Trophoblast cell (in vitro differentiated cells and primary cell): ENCODE measurements around the gene FAM149B1.

Source experiments
- DNase-seq, 2 donors: peaks; one replicate each; pipeline ENCODE4 v3.0.0-alpha.2; 2016
- H2AFZ ChIP-seq: 2 replicates; pipeline ENCODE4 v1.6.1; 2013; ENCODE audit warnings: low read length, moderate library complexity, mild to moderate bottlenecking; ENCODE audit not compliant: insufficient read depth, poor library complexity
- H2AK5ac ChIP-seq: 2 replicates; pipeline ENCODE4 v1.6.1; 2013; ENCODE audit warnings: mild to moderate bottlenecking, low read length
- H2BK120ac ChIP-seq: 2 replicates; pipeline ENCODE4 v1.6.1; 2013; ENCODE audit warnings: low read length, mild to moderate bottlenecking, moderate library complexity; ENCODE audit not compliant: insufficient read depth, poor library complexity
- H2BK12ac ChIP-seq: 2 replicates; pipeline ENCODE4 v1.6.1; 2013; ENCODE audit warnings: mild to moderate bottlenecking, low read length, moderate library complexity
- H2BK5ac ChIP-seq: 2 replicates; pipeline ENCODE4 v1.6.1; 2013; ENCODE audit warnings: low read length, low read depth, moderate library complexity, mild to moderate bottlenecking; ENCODE audit not compliant: poor library complexity
- H3K14ac ChIP-seq: 2 replicates; pipeline ENCODE4 v1.6.1; 2013; ENCODE audit warnings: mild to moderate bottlenecking, low read length
- H3K18ac ChIP-seq: 2 replicates; pipeline ENCODE4 v1.6.1; 2013; ENCODE audit warnings: mild to moderate bottlenecking, low read length
- H3K23ac ChIP-seq: 2 replicates; pipeline ENCODE4 v1.6.1; 2013; ENCODE audit warnings: low read length
- H3K27ac ChIP-seq: 2 replicates; pipeline ENCODE4 v1.5.1; 2013; ENCODE audit warnings: low read depth, mild to moderate bottlenecking, inconsistent platforms, low read length, moderate library complexity
- H3K27me3 ChIP-seq: 2 replicates; pipeline ENCODE4 v1.6.1; 2013; ENCODE audit warnings: inconsistent platforms, mild to moderate bottlenecking, low read length, moderate library complexity; ENCODE audit not compliant: insufficient read depth
- H3K36me3 ChIP-seq, 2 experiments: 1 replicate in 1 of 2; 2 replicates in 1 of 2; pipeline ENCODE4 v1.6.1; 2013; ENCODE audit warnings: low read length in 2 of 2, mild to moderate bottlenecking in 2 of 2, moderate library complexity in 1 of 2; ENCODE audit not compliant: insufficient read depth in 2 of 2, control insufficient read depth in 1 of 2
- H3K4ac ChIP-seq: 2 replicates; pipeline ENCODE4 v1.6.1; 2013; ENCODE audit warnings: low read depth, mild to moderate bottlenecking, low read length, moderate library complexity
- H3K4me1 ChIP-seq, 2 experiments: 1 replicate in 1 of 2; 2 replicates in 1 of 2; pipeline ENCODE4 v1.6.1; 2013; ENCODE audit warnings: low read length in 2 of 2, mild to moderate bottlenecking in 2 of 2, moderate library complexity in 1 of 2; ENCODE audit not compliant: insufficient read depth in 2 of 2, control insufficient read depth in 1 of 2
- H3K4me2 ChIP-seq: 2 replicates; pipeline ENCODE4 v1.6.1; 2013; ENCODE audit warnings: inconsistent platforms, mild to moderate bottlenecking, low read length, moderate library complexity
- H3K4me3 ChIP-seq: 2 replicates; pipeline ENCODE4 v1.5.1; 2013; ENCODE audit warnings: mild to moderate bottlenecking, low read depth, low read length, inconsistent platforms
- H3K79me1 ChIP-seq: one replicate; pipeline ENCODE4 v1.6.1; 2013; ENCODE audit warnings: low read length
- H3K79me2 ChIP-seq: 2 replicates; pipeline ENCODE4 v1.6.1; 2013; ENCODE audit warnings: low read length, mild to moderate bottlenecking; ENCODE audit not compliant: control insufficient read depth, insufficient read depth, poor library complexity
- H3K9ac ChIP-seq: 2 replicates; pipeline ENCODE4 v1.6.1; 2013; ENCODE audit warnings: mild to moderate bottlenecking, low read length
- H3K9me3 ChIP-seq: 2 replicates; pipeline ENCODE4 v1.6.1; 2013; ENCODE audit warnings: low read depth, mild to moderate bottlenecking, control low read depth, inconsistent platforms, low read length; ENCODE audit not compliant: insufficient read depth
- H4K12ac ChIP-seq: 2 replicates; pipeline ENCODE4 v1.6.1; 2013; ENCODE audit warnings: low read depth, mild to moderate bottlenecking, low read length, moderate library complexity
- H4K8ac ChIP-seq: 2 replicates; pipeline ENCODE4 v1.6.1; 2013; ENCODE audit warnings: low read depth, mild to moderate bottlenecking, low read length, moderate library complexity
- H4K91ac ChIP-seq: one replicate; pipeline ENCODE4 v1.6.1; 2013; ENCODE audit warnings: low read depth, mild to moderate bottlenecking, low read length, moderate library complexity
- WGBS: extraction: QIAGEN DNeasy Blood & Tissue Kit; methylation state at CpG from one replicate; pipeline ENCODE4 v1.1.7; 2013; ENCODE audit warnings: missing lambda C conversion rate; ENCODE audit not compliant: insufficient read length, insufficient coverage; ENCODE audit errors: extremely low coverage; 5-methylcytosine and 5-hydroxymethylcytosine counted together

Gene FAM149B1

GRCh38 chr10:73131301-73131700 lies 36.6 kb upstream of the FAM149B1 start:
- no peak for DNase-seq
- Histone ChIP-seq H3K27me3 (no peaks in the 10 kb centered on the region), H3K4me2 (no peak overlapping the region), H4K12ac (no peak overlapping the region), H4K8ac (no peak overlapping the region), H3K79me2 (no peaks in the 10 kb centered on the region), H2BK120ac (no peak overlapping the region), H3K9ac (no peak overlapping the region), H3K23ac (no peak overlapping the region), H3K27ac (no peak overlapping the region), H2AK5ac (no peak overlapping the region), H3K14ac (no peak overlapping the region), H3K4ac (no peak overlapping the region), H2BK5ac (no peak overlapping the region), H3K79me1 (no peaks in the 10 kb centered on the region), H3K4me1 (no peaks in the 10 kb centered on the region), H3K36me3 (peaks cover 17 to 30% of the 10 kb centered on the region in 2 experiments), H2BK12ac (no peak overlapping the region), H3K4me3 (no peak overlapping the region), H2AFZ (no peak overlapping the region), H3K18ac (no peak overlapping the region), H4K91ac (no peak overlapping the region), H3K9me3 (no peaks in the 10 kb centered on the region)
- WGBS = no CpG with 5 or more reads among the region's 2 CpGs

GRCh38 chr10:73131913-73132686 lies 35.8 kb upstream of the FAM149B1 start:
- Histone ChIP-seq H4K91ac (no peak overlapping the region), H2BK120ac (no peak overlapping the region), H3K23ac (no peak overlapping the region), H4K8ac (no peak overlapping the region), H3K79me2 (no peaks in the 10 kb centered on the region), H2AK5ac (no peak overlapping the region), H3K4me2 (no peak overlapping the region), H3K14ac (no peak overlapping the region), H3K9ac (no peak overlapping the region), H3K4ac (no peak overlapping the region), H4K12ac (no peak overlapping the region), H3K27me3 (no peaks in the 10 kb centered on the region), H3K27ac (no peak overlapping the region), H3K18ac (no peak overlapping the region), H3K9me3 (no peaks in the 10 kb centered on the region), H3K4me1 (no peaks in the 10 kb centered on the region), H3K4me3 (no peak overlapping the region), H2AFZ (no peak overlapping the region), H2BK12ac (no peak overlapping the region), H3K79me1 (no peaks in the 10 kb centered on the region), H2BK5ac (no peak overlapping the region), H3K36me3 (peaks cover 14 to 27% of the 10 kb centered on the region in 2 experiments)
- no CpG with 5 or more reads among the region's 2 CpGs for WGBS
- DNase-seq = no peak

DNA sequence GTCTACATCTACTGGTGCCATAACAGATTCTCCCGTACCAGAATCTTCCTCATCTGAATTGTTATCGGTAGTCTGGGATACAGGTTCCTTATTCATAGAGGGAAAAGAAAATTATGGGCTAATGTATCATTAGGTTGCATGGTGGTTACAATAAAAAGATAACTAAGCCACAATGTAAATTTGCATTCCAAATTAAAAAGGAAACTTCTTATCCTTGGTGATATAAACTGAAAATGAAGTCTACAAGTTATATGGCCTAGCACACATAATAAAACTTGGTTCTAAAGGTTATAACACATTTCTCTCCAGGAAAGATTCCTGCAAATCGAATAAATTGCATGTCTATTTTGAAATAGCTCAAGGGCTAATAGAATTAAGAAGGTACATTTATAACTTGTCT lies 33.2 kb upstream of the FAM149B1 start:
- H3K36me3 ChIP-seq = peaks cover 10 to 31% of the 10 kb centered on the region in 2 experiments
- H3K4ac ChIP-seq = no peak overlapping the region
- no peak overlapping the region for H2AFZ ChIP-seq
- H3K4me1 ChIP-seq = no peaks in the 10 kb centered on the region
- H4K91ac ChIP-seq = no peak overlapping the region
- no peak overlapping the region for H4K12ac ChIP-seq
- H4K8ac ChIP-seq = no peak overlapping the region
- DNase-seq = no peak
- no peak overlapping the region for H3K23ac ChIP-seq
- H2BK12ac ChIP-seq = no peak overlapping the region
- no peak overlapping the region for H3K18ac ChIP-seq
- no peak overlapping the region for H3K4me3 ChIP-seq
- no peak overlapping the region for H3K9ac ChIP-seq
- WGBS = no CpG with 5 or more reads among the region's 3 CpGs
- no peak overlapping the region for H2BK120ac ChIP-seq
- no peaks in the 10 kb centered on the region for H3K27me3 ChIP-seq
- no peak overlapping the region for H3K27ac ChIP-seq
- no peaks in the 10 kb centered on the region for H3K79me2 ChIP-seq
- no peak overlapping the region for H3K4me2 ChIP-seq
- H3K9me3 ChIP-seq = no peaks in the 10 kb centered on the region
- H2BK5ac ChIP-seq = no peak overlapping the region
- H3K79me1 ChIP-seq = no peaks in the 10 kb centered on the region
- H3K14ac ChIP-seq = no peak overlapping the region
- no peak overlapping the region for H2AK5ac ChIP-seq

DNA sequence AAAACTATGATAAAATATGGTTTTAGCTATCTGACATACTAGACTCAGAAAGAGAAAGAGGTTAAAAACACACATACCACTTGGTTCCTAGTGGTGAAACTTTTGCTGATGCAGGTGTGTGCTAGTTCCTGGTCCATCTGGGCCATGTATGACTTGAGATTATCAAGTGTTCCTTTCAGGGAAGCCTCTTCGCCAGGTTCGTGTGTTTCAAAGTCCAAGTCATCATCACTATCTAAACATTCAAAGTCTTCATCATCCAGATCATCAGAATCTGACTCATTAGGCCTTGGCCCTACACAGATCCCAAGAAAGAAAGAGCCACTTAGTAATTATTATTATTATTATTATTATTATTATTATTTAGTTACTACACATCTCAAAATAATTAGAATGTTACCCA lies 31.3 kb upstream of the FAM149B1 start:
- no peak for DNase-seq
- Histone ChIP-seq H3K9ac (no peak overlapping the region), H3K23ac (no peak overlapping the region), H4K12ac (no peak overlapping the region), H2BK5ac (no peak overlapping the region), H3K4me2 (no peak overlapping the region), H2BK12ac (no peak overlapping the region), H3K36me3 (peaks cover 15 to 31% of the 10 kb centered on the region in 2 experiments), H4K8ac (no peak overlapping the region), H2BK120ac (no peak overlapping the region), H3K27ac (no peak overlapping the region), H3K27me3 (no peaks in the 10 kb centered on the region), H3K14ac (no peak overlapping the region), H3K79me2 (no peaks in the 10 kb centered on the region), H3K79me1 (no peaks in the 10 kb centered on the region), H2AK5ac (no peak overlapping the region), H3K4me3 (no peak overlapping the region), H3K9me3 (no peaks in the 10 kb centered on the region), H4K91ac (no peak overlapping the region), H3K18ac (no peak overlapping the region), H3K4me1 (no peaks in the 10 kb centered on the region), H3K4ac (no peak overlapping the region), H2AFZ (no peak overlapping the region)
- WGBS = no CpG with 5 or more reads among the region's 2 CpGs
